ENCODE measurements around the gene CCDC192. TPM values are rescaled to one million over a fixed set of nuclear protein-coding genes. Genes with fewer than 3 reads are reported as not detected.

Gene CCDC192
- total RNA-seq, 1 donor from 2014 or later = not detected

DNA sequence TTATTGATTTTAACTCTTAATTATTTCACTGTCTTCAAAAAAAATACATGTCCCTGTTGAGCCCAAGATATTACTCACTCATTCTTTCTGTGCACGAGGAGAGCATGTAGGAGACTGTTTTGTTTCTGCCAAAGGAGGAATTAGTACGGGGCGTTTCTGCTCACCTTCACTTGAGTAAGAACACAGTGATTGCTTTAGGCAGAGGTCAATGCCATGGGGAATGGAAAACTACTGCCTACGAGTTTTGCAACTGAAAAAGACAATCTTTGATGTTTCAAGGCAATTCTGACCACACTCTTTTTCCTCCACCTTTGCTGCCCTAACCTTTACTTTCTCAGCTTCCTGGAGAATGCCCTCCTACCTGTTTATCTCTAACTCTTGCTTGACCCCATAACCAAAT, 109.4 kb downstream of the CCDC192 start:
- Histone ChIP-seq H3K9ac (no peak overlapping the region), H3K27me3 (no peaks in the 10 kb centered on the region), H3K79me2 (ENCODE audit: low read depth) (no peaks in the 10 kb centered on the region), H3K36me3 (no peaks in the 10 kb centered on the region), H2AFZ (replicated peaks) (no peak overlapping the region), H3K4me3 (no peak overlapping the region), H3K9me3 (ENCODE audit: low read depth) (no peaks in the 10 kb centered on the region), H3K4me1 (peaks cover 31% of the 10 kb centered on the region), H3K4me2 (no peak overlapping the region), H3K27ac (no peak overlapping the region), H4K20me1 (ENCODE audit: low read depth) (no peaks in the 10 kb centered on the region), H3F3A (ENCODE audit: low read depth) (peaks cover 18% of the 10 kb centered on the region)
- H3K4me1 Mint-ChIP-seq = peaks cover 50% of the 10 kb centered on the region
- peaks cover 3% of the 10 kb centered on the region for H3K36me3 Mint-ChIP-seq
- no peak for TF ChIP-seq EZH2phosphoT487 (IDR thresholded peaks at IDR 0.05)
- no peak for TF ChIP-seq EZH2 (IDR thresholded peaks at IDR 0.05)
- TF ChIP-seq, protein P1, sequence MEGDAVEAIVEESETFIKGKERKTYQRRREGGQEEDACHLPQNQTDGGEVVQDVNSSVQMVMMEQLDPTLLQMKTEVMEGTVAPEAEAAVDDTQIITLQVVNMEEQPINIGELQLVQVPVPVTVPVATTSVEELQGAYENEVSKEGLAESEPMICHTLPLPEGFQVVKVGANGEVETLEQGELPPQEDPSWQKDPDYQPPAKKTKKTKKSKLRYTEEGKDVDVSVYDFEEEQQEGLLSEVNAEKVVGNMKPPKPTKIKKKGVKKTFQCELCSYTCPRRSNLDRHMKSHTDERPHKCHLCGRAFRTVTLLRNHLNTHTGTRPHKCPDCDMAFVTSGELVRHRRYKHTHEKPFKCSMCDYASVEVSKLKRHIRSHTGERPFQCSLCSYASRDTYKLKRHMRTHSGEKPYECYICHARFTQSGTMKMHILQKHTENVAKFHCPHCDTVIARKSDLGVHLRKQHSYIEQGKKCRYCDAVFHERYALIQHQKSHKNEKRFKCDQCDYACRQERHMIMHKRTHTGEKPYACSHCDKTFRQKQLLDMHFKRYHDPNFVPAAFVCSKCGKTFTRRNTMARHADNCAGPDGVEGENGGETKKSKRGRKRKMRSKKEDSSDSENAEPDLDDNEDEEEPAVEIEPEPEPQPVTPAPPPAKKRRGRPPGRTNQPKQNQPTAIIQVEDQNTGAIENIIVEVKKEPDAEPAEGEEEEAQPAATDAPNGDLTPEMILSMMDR (IDR thresholded peaks at IDR 0.05) = no peak
- peak overlapping the region; percentile 68 for H3K27ac Mint-ChIP-seq
- DNase-seq (ENCODE audit: low spot score) = no peak
- H3K4me3 Mint-ChIP-seq = no peak overlapping the region
- peaks cover 13% of the 10 kb centered on the region for H3K9me3 Mint-ChIP-seq
- H3K27me3 Mint-ChIP-seq (ENCODE audit: insufficient read depth, low read depth) = peaks cover 2% of the 10 kb centered on the region

DNA sequence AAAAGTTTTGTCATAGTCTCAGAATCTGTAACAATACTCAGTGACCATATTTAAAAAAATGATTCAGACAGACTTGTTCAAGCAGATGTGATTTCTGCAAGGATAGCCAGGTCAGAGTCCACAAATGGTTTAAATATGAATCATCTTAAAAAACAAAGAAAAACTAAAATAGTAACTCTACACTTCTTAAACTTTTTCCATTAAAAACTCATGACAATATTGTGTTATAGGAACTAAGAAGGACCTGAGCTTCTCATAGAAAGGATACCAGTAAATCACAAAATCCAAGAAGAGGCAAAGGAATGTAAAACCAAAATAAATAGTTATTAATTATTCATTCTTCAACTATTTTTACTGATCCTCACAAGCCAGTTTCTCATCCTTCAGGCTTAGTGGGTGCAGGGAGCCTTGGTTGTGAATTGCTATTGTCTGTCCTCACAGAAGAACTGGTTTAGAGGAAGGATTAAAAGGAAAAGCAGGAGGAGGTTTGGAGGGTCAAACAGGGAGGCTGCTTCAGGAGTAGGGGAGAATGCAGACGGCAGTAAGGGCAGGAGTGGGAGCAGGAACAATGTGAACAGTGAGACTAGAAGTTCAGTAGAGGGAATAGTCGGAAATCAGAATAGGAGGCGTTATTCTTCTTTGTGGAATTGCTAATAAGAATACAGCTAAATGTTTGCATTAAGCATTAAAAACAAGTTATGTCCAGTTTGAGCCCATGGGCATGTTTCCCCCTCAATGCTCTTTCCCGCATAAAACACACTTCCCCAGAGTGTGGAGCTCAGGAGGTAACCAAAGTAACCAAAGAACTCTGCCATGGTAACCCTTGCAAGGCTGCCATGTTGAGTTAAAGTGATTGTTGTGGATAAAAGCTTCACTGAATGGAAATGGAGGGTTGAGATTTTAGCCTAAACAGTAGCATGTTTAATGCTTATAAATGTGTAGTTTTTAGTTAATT, 110.7 kb downstream of the CCDC192 start:
- Histone ChIP-seq H3K9ac (no peak overlapping the region), H4K20me1 (ENCODE audit: low read depth) (no peaks in the 10 kb centered on the region), H3K27me3 (no peaks in the 10 kb centered on the region), H3K27ac (peak overlapping the region; percentile 6), H3F3A (ENCODE audit: low read depth) (peaks cover 18% of the 10 kb centered on the region), H3K4me3 (no peak overlapping the region), H3K9me3 (ENCODE audit: low read depth) (no peaks in the 10 kb centered on the region), H3K4me1 (peaks cover 31% of the 10 kb centered on the region), H3K79me2 (ENCODE audit: low read depth) (no peaks in the 10 kb centered on the region), H3K4me2 (peak overlapping the region; percentile 25), H2AFZ (replicated peaks) (peak overlapping the region; percentile 34), H3K36me3 (no peaks in the 10 kb centered on the region)
- Mint-ChIP-seq H3K4me3 (peak overlapping the region; percentile 47), H3K9me3 (peaks cover 18% of the 10 kb centered on the region), H3K27ac (peak overlapping the region; percentile 99), H3K36me3 (peaks cover 3% of the 10 kb centered on the region), H3K27me3 (ENCODE audit: insufficient read depth, low read depth) (no peaks in the 10 kb centered on the region), H3K4me1 (peaks cover 50% of the 10 kb centered on the region)
- no peak for TF ChIP-seq EZH2phosphoT487 (IDR thresholded peaks at IDR 0.05)
- TF ChIP-seq EZH2 (IDR thresholded peaks at IDR 0.05) = no peak
- TF ChIP-seq, protein P1 (IDR thresholded peaks at IDR 0.05) = no peak
- peak; percentile 56 for DNase-seq (ENCODE audit: low spot score)

DNA sequence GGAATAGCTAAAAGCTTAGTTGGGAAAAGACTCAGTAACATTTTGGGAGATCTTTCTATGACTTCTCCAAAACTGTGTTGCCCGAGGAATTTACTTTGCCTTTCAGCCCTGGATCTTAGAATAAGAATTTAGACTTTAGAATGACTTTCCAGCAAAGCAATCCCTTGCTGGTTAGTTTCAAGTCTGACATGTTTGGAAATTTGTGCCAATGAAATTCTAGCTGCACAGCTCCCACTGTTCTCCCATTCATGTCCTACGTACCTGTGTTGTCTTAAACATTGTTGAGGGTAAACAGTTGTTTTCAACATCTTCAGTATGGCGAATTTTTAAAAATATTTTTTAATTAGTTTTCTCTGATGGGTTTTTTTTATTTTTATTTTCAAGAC, 111.4 kb downstream of the CCDC192 start:
- H3F3A ChIP-seq (ENCODE audit: low read depth) = peaks cover 18% of the 10 kb centered on the region
- H3K4me2 ChIP-seq = peak overlapping the region; percentile 25
- H3K27me3 ChIP-seq = no peaks in the 10 kb centered on the region
- peak overlapping the region; percentile 34 for H2AFZ ChIP-seq (replicated peaks)
- TF ChIP-seq, protein P1 (IDR thresholded peaks at IDR 0.05) = no peak
- TF ChIP-seq EZH2 (IDR thresholded peaks at IDR 0.05) (no peak), EZH2phosphoT487 (IDR thresholded peaks at IDR 0.05) (no peak)
- no peak overlapping the region for H3K4me3 ChIP-seq
- peak overlapping the region; percentile 6 for H3K27ac ChIP-seq
- Mint-ChIP-seq H3K27me3 (ENCODE audit: insufficient read depth, low read depth) (no peaks in the 10 kb centered on the region), H3K4me3 (no peak overlapping the region), H3K36me3 (peaks cover 3% of the 10 kb centered on the region), H3K27ac (peak overlapping the region; percentile 99), H3K4me1 (peaks cover 46% of the 10 kb centered on the region), H3K9me3 (peaks cover 20% of the 10 kb centered on the region)
- peaks cover 29% of the 10 kb centered on the region for H3K4me1 ChIP-seq
- no peak overlapping the region for H3K9ac ChIP-seq
- no peaks in the 10 kb centered on the region for H3K9me3 ChIP-seq (ENCODE audit: low read depth)
- no peaks in the 10 kb centered on the region for H4K20me1 ChIP-seq (ENCODE audit: low read depth)
- no peak for DNase-seq (ENCODE audit: low spot score)
- no peaks in the 10 kb centered on the region for H3K79me2 ChIP-seq (ENCODE audit: low read depth)
- no peaks in the 10 kb centered on the region for H3K36me3 ChIP-seq
